Measurements from ENCODE around the gene KRT36. TPM values are rescaled to one million over a fixed set of nuclear protein-coding genes. Genes with fewer than 3 reads are reported as not detected.

Gene KRT36
- total and polyA plus RNA-seq, 9 donors: 0.50 TPM; not detected in 8

DNA sequence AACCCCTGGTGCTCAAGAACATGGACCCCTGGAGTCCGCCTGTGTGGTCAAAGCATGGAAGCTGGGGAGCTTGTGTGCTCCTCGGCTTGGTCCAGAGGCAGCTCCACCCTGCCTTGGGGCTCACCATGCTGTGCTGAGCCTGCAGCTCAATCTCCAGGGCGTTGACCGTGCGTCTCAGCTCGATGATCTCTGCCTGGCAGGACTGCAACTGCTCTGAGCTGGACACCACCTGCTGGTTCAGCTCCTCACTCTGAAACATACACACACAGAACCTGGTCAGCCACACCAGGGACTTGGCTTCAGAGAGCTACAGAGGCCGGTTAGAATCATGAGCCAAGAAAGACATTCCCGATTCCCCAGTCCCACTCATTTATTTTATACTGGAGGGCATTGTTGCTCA lies 11.5 kb downstream of the KRT36 start:
- Histone ChIP-seq H3K27me3 (no peaks in the 10 kb centered on the region), H3K4me1 (ENCODE audit: insufficient read depth) (peaks cover 4% of the 10 kb centered on the region), H3K27ac (no peak overlapping the region), H3K36me3 (no peaks in the 10 kb centered on the region), H3K4me3 (no peak overlapping the region), H3K9me3 (no peaks in the 10 kb centered on the region)
- no peak for TF ChIP-seq EP300 (IDR thresholded peaks at IDR 0.05)
- TF ChIP-seq, protein P1, sequence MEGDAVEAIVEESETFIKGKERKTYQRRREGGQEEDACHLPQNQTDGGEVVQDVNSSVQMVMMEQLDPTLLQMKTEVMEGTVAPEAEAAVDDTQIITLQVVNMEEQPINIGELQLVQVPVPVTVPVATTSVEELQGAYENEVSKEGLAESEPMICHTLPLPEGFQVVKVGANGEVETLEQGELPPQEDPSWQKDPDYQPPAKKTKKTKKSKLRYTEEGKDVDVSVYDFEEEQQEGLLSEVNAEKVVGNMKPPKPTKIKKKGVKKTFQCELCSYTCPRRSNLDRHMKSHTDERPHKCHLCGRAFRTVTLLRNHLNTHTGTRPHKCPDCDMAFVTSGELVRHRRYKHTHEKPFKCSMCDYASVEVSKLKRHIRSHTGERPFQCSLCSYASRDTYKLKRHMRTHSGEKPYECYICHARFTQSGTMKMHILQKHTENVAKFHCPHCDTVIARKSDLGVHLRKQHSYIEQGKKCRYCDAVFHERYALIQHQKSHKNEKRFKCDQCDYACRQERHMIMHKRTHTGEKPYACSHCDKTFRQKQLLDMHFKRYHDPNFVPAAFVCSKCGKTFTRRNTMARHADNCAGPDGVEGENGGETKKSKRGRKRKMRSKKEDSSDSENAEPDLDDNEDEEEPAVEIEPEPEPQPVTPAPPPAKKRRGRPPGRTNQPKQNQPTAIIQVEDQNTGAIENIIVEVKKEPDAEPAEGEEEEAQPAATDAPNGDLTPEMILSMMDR (IDR thresholded peaks at IDR 0.05): no peak
- no peak for TF ChIP-seq POLR2A (IDR thresholded peaks at IDR 0.05)
- DNase-seq: no peak
- WGBS, 3 donors: 84 to 91% (median 90%) methylated on average over 8 of the region's 8 CpGs
- intact Hi-C loops (cut with DNase I): no loop called here

DNA sequence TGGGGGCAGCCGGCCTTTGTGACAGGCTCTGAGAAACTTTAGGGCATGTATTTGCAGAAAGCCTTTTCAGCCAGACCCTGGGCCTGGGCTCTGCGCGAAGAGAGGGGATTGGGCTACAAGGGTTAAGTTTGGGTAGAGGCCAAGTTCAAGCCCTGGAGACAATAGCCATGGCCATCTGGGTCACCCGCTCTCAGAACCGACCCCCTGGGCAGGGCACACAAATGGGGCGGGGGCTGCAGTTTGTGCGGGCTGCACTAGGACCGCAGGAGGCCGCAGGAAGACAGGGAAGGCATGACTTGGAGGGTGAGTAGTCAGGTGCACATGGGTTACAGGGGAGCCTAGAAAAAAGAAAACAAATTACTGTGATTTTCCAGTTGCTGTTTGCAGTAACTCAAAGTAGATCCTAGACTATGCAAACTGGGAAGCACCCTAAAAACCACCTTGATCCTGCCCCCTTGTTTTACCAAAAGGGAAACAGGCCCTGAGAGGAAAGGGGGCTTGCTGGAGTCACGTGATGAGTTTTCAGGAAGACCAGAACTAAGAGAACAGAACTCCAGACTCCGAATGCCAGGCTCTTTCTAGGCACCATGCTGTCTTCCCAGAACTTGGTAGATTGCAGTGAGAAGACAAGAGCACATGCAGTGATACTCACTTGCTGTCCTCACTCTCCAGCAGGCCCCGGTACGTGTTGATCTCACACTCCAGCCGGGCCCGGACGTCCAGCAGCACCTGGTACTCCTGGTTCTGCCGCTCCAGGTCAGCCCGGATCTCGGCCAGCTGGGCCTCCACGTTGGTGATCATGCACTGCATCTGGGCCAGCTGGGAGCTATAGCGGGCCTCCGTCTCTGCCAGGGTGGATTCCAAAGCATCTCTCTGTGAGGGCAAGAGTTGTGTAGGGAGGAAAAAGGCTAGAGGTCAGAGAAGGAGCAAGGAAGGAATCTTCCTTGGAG lies 12.6 kb downstream of the KRT36 start:
- H3K27me3 ChIP-seq: no peaks in the 10 kb centered on the region
- TF ChIP-seq POLR2A (IDR thresholded peaks at IDR 0.05): no peak
- TF ChIP-seq EP300 (IDR thresholded peaks at IDR 0.05): no peak
- TF ChIP-seq, protein P1 (IDR thresholded peaks at IDR 0.05): no peak
- H3K4me1 ChIP-seq (ENCODE audit: insufficient read depth): peaks cover 4% of the 10 kb centered on the region
- H3K27ac ChIP-seq: no peak overlapping the region
- WGBS, 3 donors: 60 to 76% (median 67%) methylated on average over 22 of the region's 22 CpGs
- intact Hi-C loops (cut with DNase I): no loop called here
- peak in 2 of 5 donors; percentile 25 to 57 for DNase-seq
- no peaks in the 10 kb centered on the region for H3K9me3 ChIP-seq
- no peak overlapping the region for H3K4me3 ChIP-seq
- H3K36me3 ChIP-seq: no peaks in the 10 kb centered on the region

DNA sequence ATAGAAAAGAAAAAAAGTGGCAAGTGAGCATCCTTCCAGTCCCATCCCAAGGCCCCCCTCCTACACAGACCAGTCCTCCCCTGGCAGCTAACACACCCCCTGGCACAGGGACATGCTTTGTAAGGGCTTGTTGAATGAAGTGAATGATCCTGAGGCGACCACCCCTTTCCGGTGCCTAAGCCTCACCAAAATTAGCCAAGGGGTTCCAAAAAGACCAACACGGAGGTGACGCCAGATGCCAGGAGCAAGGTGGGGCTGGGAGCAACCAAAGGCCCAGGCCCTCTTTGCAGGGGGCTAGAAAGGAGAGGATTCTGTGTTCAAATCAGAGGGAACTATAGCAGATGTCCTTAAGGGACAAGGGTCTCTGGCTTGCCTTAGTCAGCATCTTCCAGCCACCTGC lies 14.3 kb downstream of the KRT36 start:
- DNase-seq: peak in 1 of 5 donors; percentile 4
- Histone ChIP-seq H3K9me3 (no peaks in the 10 kb centered on the region), H3K27ac (no peak overlapping the region), H3K27me3 (no peaks in the 10 kb centered on the region), H3K4me3 (no peak overlapping the region), H3K4me1 (ENCODE audit: insufficient read depth) (peaks cover 4% of the 10 kb centered on the region), H3K36me3 (no peaks in the 10 kb centered on the region)
- TF ChIP-seq EP300 (IDR thresholded peaks at IDR 0.05): no peak
- TF ChIP-seq POLR2A (IDR thresholded peaks at IDR 0.05): no peak
- TF ChIP-seq, protein P1 (IDR thresholded peaks at IDR 0.05): no peak
- intact Hi-C loops (cut with DNase I): no loop called here
- 96 to 100% (median 97%) methylated on average over 4 of the region's 4 CpGs for WGBS, 3 donors

DNA sequence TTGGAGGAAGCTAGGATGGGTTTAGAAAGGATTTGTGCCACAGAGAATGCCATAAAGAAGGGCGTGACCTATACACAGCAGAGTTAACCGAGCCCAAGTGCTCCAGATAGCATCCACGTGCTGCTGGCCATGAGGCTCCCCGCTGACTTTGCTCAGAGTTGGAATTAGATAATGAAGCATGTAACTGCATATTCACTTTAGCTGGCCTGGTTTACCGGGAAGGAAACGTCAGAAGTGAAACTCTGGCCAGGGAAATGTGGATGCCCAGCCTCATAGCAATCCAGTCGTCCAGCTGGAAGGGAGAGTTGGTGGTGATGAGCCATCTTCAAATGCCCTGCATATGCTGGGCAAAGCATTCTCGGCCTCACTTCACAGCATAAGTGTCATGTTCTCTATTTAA lies 14.8 kb downstream of the KRT36 start:
- no peaks in the 10 kb centered on the region for H3K9me3 ChIP-seq
- peak in 1 of 5 donors; percentile 5 for DNase-seq

More for the DNA sequence above, 14.8 kb downstream of the KRT36 start:
- intact Hi-C loops (cut with DNase I): no loop called here
- Histone ChIP-seq H3K36me3 (no peaks in the 10 kb centered on the region), H3K27me3 (no peaks in the 10 kb centered on the region), H3K4me1 (ENCODE audit: insufficient read depth) (peaks cover 4% of the 10 kb centered on the region), H3K27ac (no peak overlapping the region), H3K4me3 (no peak overlapping the region)
- no peak for TF ChIP-seq POLR2A (IDR thresholded peaks at IDR 0.05)
- TF ChIP-seq, protein P1 (IDR thresholded peaks at IDR 0.05): no peak
- no peak for TF ChIP-seq EP300 (IDR thresholded peaks at IDR 0.05)
- 66 to 77% (median 71%) methylated on average over 8 of the region's 8 CpGs for WGBS, 3 donors
